Central memory CD8-positive, alpha-beta T cell (primary cell): ENCODE results near the gene TBC1D12.

Experiments used
- ATAC-seq: fragments of 150-1000 bp; cut with Tn5 transposase; replicated peaks from 2 replicates; pipeline ENCODE4 v1.10.0; 2022; ENCODE audit warnings: mild to moderate bottlenecking, moderate FRiP score, moderate number of reproducible peaks; ENCODE audit not compliant: poor library complexity, severe bottlenecking; ENCODE audit errors: extremely low read depth
- DNase-seq, 2 donors: peaks; one replicate each; pipeline ENCODE4 v3.0.0; 2021; ENCODE audit warnings: low spot score in 2 of 2
- H3K27ac Mint-ChIP-seq: one replicate; pipeline ENCODE4 v1.8.0; 2022; ENCODE audit warnings: low read depth, mild to moderate bottlenecking, moderate library complexity, mixed read lengths
- H3K27me3 Mint-ChIP-seq: one replicate; pipeline ENCODE4 v1.8.0; 2022; ENCODE audit warnings: mixed read lengths
- H3K36me3 Mint-ChIP-seq: one replicate; pipeline ENCODE4 v1.8.0; 2022; ENCODE audit warnings: mild to moderate bottlenecking, moderate library complexity, mixed read lengths; ENCODE audit not compliant: insufficient read depth
- H3K4me1 Mint-ChIP-seq: one replicate; pipeline ENCODE4 v1.8.0; 2022; ENCODE audit warnings: mixed read lengths
- H3K4me3 Mint-ChIP-seq: one replicate; pipeline ENCODE4 v1.8.0; 2022; ENCODE audit warnings: mild to moderate bottlenecking, moderate library complexity, mixed read lengths
- H3K9me3 Mint-ChIP-seq: one replicate; pipeline ENCODE4 v1.8.0; 2022; ENCODE audit warnings: mixed read lengths

Gene TBC1D12

DNA sequence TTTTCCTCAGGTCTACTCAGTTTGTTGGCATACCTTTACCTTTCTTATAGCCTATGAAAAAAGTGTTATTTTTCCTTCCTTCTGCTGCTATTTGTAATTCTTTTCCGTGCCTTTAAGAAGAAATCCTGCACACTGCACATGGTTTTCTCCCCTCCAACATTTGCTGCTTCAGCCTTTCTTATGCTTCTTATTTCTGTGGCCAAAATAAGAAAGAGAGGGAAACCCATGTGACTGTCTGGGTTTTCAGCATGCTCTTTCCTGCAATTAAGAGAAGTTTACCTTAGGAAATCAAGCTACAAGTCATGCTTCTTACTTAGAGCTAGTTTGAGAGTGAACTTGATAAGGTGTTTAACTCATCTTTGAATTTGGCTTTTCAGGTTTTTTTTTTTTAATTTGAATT lies 11.0 kb downstream of the TBC1D12 start:
- Mint-ChIP-seq H3K4me1 (no peaks in the 10 kb centered on the region), H3K9me3 (no peaks in the 10 kb centered on the region), H3K27ac (no peak overlapping the region), H3K27me3 (peaks cover 48% of the 10 kb centered on the region), H3K4me3 (no peak overlapping the region), H3K36me3 (no peaks in the 10 kb centered on the region)
- ATAC-seq (no peak), DNase-seq (no peak)

DNA sequence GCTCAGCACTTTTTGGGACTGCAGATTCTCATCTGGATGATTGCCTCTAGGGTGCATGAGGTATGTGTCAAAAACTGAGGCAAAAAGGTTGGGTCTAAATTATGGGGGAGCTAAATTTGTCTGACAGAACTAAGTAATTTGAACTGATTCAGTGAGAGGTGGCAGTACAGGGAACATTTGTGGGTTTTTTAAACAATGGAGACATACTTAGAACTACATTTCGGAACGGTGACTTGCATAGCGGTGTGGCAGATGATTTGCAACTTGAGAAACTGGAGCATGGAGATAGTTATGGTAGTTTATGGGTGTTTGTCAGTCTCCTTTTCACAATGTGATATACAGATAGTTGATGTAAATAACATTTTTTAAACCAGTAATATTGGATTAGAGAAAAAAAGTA lies 14.6 kb downstream of the TBC1D12 start:
- no peaks in the 10 kb centered on the region for H3K4me1 Mint-ChIP-seq
- DNase-seq (no peak), ATAC-seq (no peak)
- H3K9me3 Mint-ChIP-seq = no peaks in the 10 kb centered on the region
- H3K36me3 Mint-ChIP-seq = no peaks in the 10 kb centered on the region
- no peak overlapping the region for H3K27ac Mint-ChIP-seq
- H3K27me3 Mint-ChIP-seq = peaks cover 25% of the 10 kb centered on the region
- H3K4me3 Mint-ChIP-seq = no peak overlapping the region

DNA sequence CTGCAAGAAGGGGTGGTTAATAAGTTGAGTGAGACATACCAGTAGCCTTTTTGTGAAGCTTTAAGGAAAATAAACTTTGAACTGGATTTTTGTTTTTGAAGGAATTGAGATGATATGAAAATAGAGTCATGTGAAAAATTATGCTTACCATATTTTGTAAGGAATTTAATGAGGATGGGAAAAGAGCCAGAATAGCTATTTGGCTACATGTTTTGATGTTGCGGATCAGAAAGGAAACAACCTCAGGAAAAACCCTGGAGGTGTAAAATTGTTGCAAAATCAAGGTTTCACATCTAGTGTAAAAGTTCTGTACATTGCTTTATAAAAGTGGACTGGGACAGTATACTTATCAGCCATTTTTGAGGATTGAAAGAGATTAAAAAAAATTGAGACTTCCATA lies 15.0 kb downstream of the TBC1D12 start:
- Mint-ChIP-seq H3K36me3 (no peaks in the 10 kb centered on the region), H3K4me3 (no peak overlapping the region), H3K27me3 (peaks cover 24% of the 10 kb centered on the region), H3K9me3 (no peaks in the 10 kb centered on the region), H3K4me1 (no peaks in the 10 kb centered on the region), H3K27ac (no peak overlapping the region)
- DNase-seq (no peak), ATAC-seq (no peak)

DNA sequence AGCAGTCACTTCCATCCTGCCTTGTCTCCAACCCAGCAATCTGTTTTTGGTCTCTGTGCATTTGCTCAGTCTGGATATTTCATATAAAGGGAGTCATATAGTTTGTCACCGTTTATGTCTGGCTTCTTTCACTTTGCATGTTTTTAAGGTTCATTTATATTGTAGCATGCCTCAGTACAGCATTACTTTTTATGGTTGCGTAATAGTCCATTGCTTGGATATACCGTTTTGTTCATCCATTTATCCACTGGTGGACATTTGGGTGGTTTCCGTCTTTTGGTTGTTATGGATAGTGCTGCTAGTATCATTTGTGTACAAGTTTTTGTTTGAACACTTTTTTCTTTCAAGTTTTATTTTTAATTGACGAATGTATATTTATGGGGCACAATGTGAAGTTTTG lies 18.2 kb downstream of the TBC1D12 start:
- DNase-seq = no peak
- Mint-ChIP-seq H3K9me3 (no peaks in the 10 kb centered on the region), H3K4me1 (no peaks in the 10 kb centered on the region), H3K27me3 (peaks cover 32% of the 10 kb centered on the region), H3K4me3 (no peak overlapping the region), H3K27ac (no peak overlapping the region), H3K36me3 (no peaks in the 10 kb centered on the region)
- no peak for ATAC-seq

DNA sequence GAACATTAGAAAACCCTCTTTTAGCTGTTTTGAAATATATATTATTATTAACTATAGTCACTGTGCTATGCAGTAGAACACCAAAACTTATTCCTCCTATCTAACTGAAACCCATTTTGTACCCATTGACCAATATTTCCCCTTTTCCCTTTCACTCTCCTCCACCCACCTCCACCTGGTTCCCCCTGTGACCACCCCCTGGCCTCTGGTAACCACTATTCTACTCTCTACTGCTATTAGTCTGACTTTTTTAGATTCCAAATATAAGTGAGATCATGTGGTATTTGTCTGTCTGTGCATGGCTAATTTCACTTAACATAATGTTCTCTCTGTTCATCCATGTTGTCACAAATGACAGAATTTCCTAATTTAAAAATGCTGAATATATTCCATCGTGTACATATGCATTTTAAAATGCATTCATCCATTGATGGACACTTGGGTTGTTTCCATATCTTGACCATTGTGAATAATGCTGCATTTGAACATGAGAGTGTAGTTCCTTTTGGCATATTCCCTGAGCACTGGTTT lies 18.7 kb downstream of the TBC1D12 start:
- ATAC-seq = no peak
- no peak for DNase-seq
- Mint-ChIP-seq H3K36me3 (no peaks in the 10 kb centered on the region), H3K27me3 (peaks cover 32% of the 10 kb centered on the region), H3K9me3 (no peaks in the 10 kb centered on the region), H3K4me3 (no peak overlapping the region), H3K27ac (no peak overlapping the region), H3K4me1 (no peaks in the 10 kb centered on the region)

DNA sequence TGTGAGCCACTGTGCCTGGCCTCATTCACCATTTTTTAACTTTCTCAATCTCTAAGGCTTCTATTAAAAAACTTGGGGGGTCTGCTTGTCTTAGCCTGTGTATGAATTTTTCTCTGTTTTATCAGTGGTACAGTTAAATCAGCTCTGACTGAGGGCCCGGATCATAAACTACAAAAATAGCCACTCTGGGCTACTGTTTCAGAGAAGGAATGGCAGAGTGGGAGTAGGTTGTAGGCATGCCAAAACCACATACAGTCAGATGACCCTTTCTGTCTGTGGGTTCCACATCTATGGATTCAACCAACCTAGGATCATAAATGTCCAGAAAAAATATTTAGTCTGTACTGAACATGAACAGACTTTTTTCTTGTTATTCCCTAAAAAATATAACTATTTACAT lies 21.3 kb downstream of the TBC1D12 start:
- Mint-ChIP-seq H3K36me3 (no peaks in the 10 kb centered on the region), H3K9me3 (no peaks in the 10 kb centered on the region), H3K4me1 (no peaks in the 10 kb centered on the region), H3K4me3 (no peak overlapping the region), H3K27ac (no peak overlapping the region), H3K27me3 (peaks cover 46% of the 10 kb centered on the region)
- ATAC-seq (no peak), DNase-seq (no peak)

DNA sequence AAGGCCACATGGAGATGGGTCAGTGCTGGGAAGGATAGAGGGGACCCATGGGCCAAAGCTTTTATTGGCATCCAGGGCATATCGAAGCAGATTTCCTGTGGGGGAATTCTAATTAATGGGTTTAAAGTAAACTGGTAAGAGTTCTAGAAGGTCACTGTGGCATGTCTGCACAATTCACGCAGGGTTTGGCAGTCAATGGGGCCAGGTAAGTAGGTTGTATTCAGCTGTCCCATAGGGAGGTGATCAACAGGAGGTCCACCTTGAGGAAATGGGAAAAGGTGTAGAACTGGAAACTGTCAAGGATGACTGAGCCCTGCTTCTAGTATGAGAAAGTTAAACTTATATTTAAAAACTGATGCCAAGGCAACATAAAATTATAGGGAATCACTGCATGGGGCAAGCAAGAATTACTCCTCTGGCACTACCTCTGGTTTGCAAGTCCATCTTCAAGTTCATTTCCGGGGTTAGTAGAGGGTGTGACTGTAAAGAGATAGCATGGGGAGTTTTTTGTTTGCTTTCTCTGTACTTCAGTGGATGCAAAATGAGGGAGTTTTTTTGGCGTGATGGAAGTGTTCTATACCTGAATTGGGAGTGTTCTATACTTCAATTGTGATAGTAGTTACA lies 22.5 kb downstream of the TBC1D12 start:
- H3K4me3 Mint-ChIP-seq = no peak overlapping the region
- H3K9me3 Mint-ChIP-seq = no peaks in the 10 kb centered on the region
- ATAC-seq = no peak
- no peaks in the 10 kb centered on the region for H3K36me3 Mint-ChIP-seq
- H3K27me3 Mint-ChIP-seq = peaks cover 47% of the 10 kb centered on the region
- no peak for DNase-seq
- H3K4me1 Mint-ChIP-seq = no peaks in the 10 kb centered on the region
- H3K27ac Mint-ChIP-seq = no peak overlapping the region

DNA sequence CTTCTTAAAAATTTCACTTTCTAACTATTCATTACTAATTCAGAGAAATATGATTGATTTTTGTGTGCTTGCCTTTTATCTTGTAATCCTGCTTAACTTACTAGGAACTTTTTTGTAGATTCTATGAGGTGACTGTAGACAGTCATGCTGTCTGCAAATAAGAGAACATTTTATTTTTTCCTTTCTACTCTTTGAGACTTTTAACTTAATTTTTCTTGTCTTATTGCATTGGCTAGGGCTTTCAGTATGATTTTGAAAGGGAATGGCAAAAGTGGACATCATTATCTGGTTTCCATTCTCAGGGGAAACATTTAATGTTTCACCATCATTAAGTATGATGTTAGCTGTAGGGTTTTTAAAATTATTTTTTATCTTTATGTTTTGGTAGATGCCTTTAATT lies 23.6 kb downstream of the TBC1D12 start:
- Mint-ChIP-seq H3K27me3 (peaks cover 54% of the 10 kb centered on the region), H3K4me1 (no peaks in the 10 kb centered on the region), H3K9me3 (no peaks in the 10 kb centered on the region), H3K4me3 (no peak overlapping the region), H3K36me3 (no peaks in the 10 kb centered on the region), H3K27ac (no peak overlapping the region)
- ATAC-seq = no peak
- DNase-seq = no peak

DNA sequence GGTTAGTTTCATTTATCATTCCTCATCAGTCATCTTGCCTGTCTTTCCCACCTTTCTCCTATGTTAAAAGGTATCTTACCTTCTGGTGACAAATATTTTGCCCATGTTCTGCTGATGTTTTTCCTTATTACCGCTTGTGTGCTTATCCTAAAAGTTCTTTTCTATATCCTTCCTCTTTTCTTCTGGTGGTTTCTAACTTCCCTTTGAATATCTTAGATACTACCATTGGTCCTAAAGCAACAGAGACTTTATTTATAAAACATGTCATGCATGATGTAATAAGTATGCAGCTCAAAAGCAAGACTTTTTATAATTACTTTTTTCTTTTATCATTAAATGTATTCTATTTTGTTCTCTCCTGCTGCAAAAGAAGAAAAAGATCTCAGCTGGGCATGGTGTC lies 24.8 kb downstream of the TBC1D12 start:
- Mint-ChIP-seq H3K4me3 (no peak overlapping the region), H3K36me3 (no peaks in the 10 kb centered on the region), H3K27me3 (peaks cover 57% of the 10 kb centered on the region), H3K9me3 (no peaks in the 10 kb centered on the region), H3K4me1 (no peaks in the 10 kb centered on the region), H3K27ac (no peak overlapping the region)
- ATAC-seq (no peak), DNase-seq (no peak)

DNA sequence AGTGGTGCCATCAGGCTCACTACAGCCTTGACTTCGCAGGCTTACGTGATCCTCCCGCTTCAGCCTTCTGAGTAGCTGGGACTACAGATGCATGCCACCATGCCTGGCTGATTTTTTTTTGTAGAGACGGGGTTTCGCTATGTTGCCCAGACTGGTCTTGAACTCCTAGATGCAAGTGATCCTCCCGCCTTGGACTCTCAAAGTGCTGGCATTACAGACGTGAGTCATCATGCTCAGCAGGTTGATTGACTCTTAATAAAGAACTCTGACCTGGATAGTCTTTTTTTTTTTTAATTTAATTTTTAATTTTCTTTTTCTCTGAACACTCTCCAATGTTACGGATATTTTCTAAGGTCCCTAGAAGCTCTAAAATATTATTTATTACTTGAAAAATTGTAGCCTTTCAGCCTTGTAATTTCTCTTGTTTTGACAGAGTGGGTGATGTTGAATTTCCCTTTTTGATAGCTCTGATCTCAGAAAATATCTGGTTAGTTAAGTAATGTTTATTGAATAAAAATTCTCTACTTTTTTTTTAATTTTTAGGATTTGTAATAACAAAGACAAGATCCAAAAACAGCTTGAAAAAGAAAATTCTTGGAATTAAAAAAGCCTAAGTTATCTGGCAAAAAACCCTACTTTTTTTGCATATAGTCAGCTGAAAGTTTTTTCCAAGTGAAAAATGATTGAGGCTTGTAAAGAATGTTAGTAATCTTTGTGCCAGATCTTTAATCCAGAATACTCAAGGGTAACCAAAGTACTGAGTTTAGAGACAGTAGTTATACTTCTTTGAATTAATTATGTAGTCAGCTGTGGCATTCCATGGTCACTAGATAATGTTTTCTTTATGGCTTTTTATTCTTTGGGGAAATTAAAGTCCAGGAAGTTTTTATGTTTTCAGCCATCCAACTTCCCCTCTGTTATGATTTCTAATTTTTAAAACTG lies 26.7 kb downstream of the TBC1D12 start:
- Mint-ChIP-seq H3K27me3 (peaks cover 47% of the 10 kb centered on the region), H3K27ac (no peak overlapping the region), H3K9me3 (no peaks in the 10 kb centered on the region), H3K4me3 (no peak overlapping the region), H3K4me1 (no peaks in the 10 kb centered on the region), H3K36me3 (no peaks in the 10 kb centered on the region)
- no peak for ATAC-seq
- DNase-seq = no peak

DNA sequence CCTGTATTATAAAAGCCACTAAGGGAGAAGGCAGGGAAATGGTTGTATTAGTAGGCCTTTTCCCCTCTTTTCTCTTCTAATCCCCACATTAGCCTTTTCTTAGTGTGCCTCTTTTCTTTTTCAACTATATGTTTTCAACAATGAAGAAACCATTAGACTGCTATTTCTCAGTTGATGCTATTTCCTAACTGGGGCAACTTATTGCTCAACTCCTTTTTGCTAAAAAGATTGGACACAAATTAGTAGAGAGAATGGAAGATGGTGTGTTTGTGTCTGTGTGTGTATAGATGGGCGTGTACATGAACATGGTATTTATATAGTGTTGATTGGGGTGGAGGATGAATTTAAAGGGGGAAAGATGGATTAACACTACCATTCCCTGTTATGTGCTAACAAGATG lies 28.4 kb downstream of the TBC1D12 start:
- no peak for DNase-seq
- ATAC-seq = no peak
- Mint-ChIP-seq H3K36me3 (no peaks in the 10 kb centered on the region), H3K27ac (no peak overlapping the region), H3K4me1 (no peaks in the 10 kb centered on the region), H3K4me3 (no peak overlapping the region), H3K27me3 (peaks cover 33% of the 10 kb centered on the region), H3K9me3 (no peaks in the 10 kb centered on the region)

DNA sequence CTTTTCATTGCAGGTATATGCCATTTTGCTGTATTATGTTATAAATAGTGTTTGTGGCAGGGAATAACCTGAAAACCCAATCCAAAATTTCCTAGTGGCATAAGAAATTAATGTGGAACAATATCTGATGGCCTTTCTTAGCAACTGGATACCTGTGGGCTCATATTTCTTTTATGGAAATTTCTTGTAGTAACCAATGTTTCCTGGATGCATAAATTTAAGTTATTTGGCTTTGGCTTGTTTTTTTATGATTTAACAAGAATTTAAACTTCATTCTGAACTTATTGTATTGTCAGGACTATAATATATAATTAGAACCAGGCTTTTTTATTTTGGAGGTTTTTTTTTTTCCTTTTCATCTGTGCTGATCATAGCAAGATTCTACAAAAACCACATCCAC lies 30.1 kb downstream of the TBC1D12 start:
- Mint-ChIP-seq H3K4me1 (no peaks in the 10 kb centered on the region), H3K27ac (no peak overlapping the region), H3K27me3 (peaks cover 25% of the 10 kb centered on the region), H3K9me3 (peaks cover 2% of the 10 kb centered on the region), H3K4me3 (no peak overlapping the region), H3K36me3 (no peaks in the 10 kb centered on the region)
- ATAC-seq = no peak
- no peak for DNase-seq

DNA sequence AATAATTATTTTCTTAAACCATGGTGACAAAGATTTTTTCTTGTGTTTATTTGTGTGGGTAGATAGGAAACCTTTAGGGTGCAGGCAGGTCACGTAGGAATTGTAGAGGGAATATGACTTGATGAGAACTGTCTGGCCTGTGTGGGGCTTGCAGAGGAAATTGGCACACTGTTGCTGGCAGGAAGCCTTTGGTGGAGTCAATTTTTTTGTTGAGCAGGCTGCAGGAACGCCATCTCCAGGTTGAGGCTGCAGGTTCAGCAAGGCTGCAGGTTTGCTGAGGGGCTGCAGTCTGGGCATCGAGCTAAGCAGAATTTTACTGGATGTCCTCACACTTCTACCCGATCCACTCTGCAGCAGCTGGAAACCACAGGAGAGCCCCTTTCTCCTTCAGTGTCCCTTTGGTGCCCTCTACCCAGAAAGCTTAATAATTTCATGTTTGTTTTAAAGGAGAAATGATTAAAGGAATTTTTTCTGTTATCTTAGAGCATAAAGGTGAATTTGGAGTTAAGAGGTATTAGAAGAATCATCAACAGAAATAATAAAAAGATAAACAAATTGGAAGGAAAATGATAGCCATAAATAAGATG lies 37.0 kb downstream of the TBC1D12 start:
- H3K27me3 Mint-ChIP-seq = peaks cover 27% of the 10 kb centered on the region
- H3K9me3 Mint-ChIP-seq = peaks cover 6% of the 10 kb centered on the region
- no peaks in the 10 kb centered on the region for H3K36me3 Mint-ChIP-seq
- H3K27ac Mint-ChIP-seq = no peak overlapping the region
- DNase-seq (no peak), ATAC-seq (no peak)
- H3K4me1 Mint-ChIP-seq = no peaks in the 10 kb centered on the region
- H3K4me3 Mint-ChIP-seq = no peak overlapping the region
